Osteocyte (in vitro differentiated cells): ENCODE results near the gene NCSTN. TPM values are rescaled to one million over a fixed set of nuclear protein-coding genes. Genes with fewer than 3 reads are reported as not detected.

Source experiments
- DNase-seq: peaks from one replicate; pipeline ENCODE4 v3.0.0; 2021; ENCODE audit warnings: mixed read lengths; ENCODE audit not compliant: unreplicated experiment; ENCODE audit errors: extremely low spot score
- H3K27ac Mint-ChIP-seq: one replicate; pipeline ENCODE4 v1.8.0; 2021; ENCODE audit warnings: mild to moderate bottlenecking, mixed read lengths; ENCODE audit not compliant: unreplicated experiment
- H3K27me3 Mint-ChIP-seq: one replicate; pipeline ENCODE4 v1.8.0; 2021; ENCODE audit warnings: mixed read lengths; ENCODE audit not compliant: unreplicated experiment
- H3K36me3 Mint-ChIP-seq: one replicate; pipeline ENCODE4 v1.8.0; 2021; ENCODE audit warnings: mixed read lengths; ENCODE audit not compliant: unreplicated experiment
- H3K4me1 Mint-ChIP-seq: one replicate; pipeline ENCODE4 v1.8.0; 2021; ENCODE audit warnings: mixed read lengths; ENCODE audit not compliant: unreplicated experiment
- H3K4me3 Mint-ChIP-seq: one replicate; pipeline ENCODE4 v1.8.0; 2021; ENCODE audit warnings: mild to moderate bottlenecking, moderate library complexity, mixed read lengths; ENCODE audit not compliant: unreplicated experiment
- H3K9me3 Mint-ChIP-seq: one replicate; pipeline ENCODE4 v1.8.0; 2021; ENCODE audit warnings: mixed read lengths; ENCODE audit not compliant: unreplicated experiment
- CTCF ChIP-seq: fragments of 200-600 bp; sonication (generic); IDR thresholded peaks from 2 replicates; pipeline ENCODE4 v1.5.0; 2021; ENCODE audit warnings: antibody characterized with exemption, mild to moderate bottlenecking, moderate library complexity
- total RNA-seq: library from RNA; stranded (reverse); gene quantifications from 2 replicates; pipeline ENCODE4 v1.2.1, GENCODE V29; 2021

The NCSTN gene
- total RNA-seq, 1 donor from 2014 or later = 132 TPM

DNA sequence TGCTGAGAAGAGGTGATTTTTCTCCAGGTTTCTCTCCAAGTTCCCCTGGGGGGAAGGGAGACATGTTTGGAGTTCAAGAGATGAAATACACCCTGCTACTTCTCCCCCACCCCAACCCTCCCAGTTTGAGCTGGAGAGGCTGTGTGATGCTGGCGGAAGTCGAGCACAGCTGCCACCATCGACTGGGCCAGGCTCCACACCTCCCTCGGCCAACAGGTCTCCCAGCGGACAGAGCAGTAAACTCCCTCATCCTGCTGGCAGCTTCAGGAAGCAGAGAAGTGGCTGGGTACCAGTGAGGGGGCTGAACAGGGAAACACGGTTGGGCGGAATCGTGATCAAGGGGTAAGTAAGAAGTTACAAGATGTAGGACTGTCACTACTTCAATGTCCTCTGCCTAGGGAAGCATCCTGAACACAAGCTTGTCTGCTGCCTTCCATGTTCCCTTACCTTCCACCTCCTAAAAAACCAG lies 17.1 kb downstream of the NCSTN start:
- H3K27me3 Mint-ChIP-seq = no peaks in the 10 kb centered on the region
- H3K9me3 Mint-ChIP-seq = no peaks in the 10 kb centered on the region
- H3K4me1 Mint-ChIP-seq = peaks cover 9% of the 10 kb centered on the region
- H3K27ac Mint-ChIP-seq = no peak overlapping the region
- H3K4me3 Mint-ChIP-seq = no peak overlapping the region
- peaks cover 38% of the 10 kb centered on the region for H3K36me3 Mint-ChIP-seq
- peak; percentile 54 for DNase-seq
- no peak for TF ChIP-seq CTCF

GRCh38 chr1:160361199-160361598 lies 18.0 kb downstream of the NCSTN start:
- Mint-ChIP-seq H3K27ac (no peak overlapping the region), H3K9me3 (no peaks in the 10 kb centered on the region)
- no peak for TF ChIP-seq CTCF

DNA sequence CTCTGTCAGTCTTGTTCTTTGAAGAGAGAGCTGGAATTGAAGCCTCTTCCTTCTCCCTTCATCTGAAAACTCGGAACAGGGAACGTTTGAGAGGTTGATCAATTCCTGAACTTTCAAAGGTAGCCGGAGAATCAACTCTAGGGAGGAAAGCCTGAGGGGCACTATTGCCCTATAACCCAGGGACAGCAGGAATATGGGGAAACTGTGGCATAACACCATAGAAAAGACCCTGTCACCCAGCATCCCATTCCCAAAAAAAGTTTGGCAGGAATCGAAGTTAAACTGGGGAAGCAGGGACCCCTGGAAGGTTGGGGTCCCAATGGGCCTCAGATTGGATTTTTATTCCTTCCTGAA lies 18.6 kb downstream of the NCSTN start:
- no peaks in the 10 kb centered on the region for H3K9me3 Mint-ChIP-seq
- peaks cover 26% of the 10 kb centered on the region for H3K36me3 Mint-ChIP-seq
- DNase-seq = no peak
- H3K4me3 Mint-ChIP-seq = no peak overlapping the region
- H3K4me1 Mint-ChIP-seq = peaks cover 9% of the 10 kb centered on the region
- TF ChIP-seq CTCF = no peak
- H3K27me3 Mint-ChIP-seq = no peaks in the 10 kb centered on the region
- no peak overlapping the region for H3K27ac Mint-ChIP-seq

More at GRCh38 chr1:160361199-160361598, 18.0 kb downstream of the NCSTN start:
- Mint-ChIP-seq H3K4me1 (peaks cover 9% of the 10 kb centered on the region), H3K36me3 (peaks cover 31% of the 10 kb centered on the region), H3K27me3 (no peaks in the 10 kb centered on the region), H3K4me3 (no peak overlapping the region)
- DNase-seq = peak; percentile 60

GRCh38 chr1:160362168-160362957 lies 19.2 kb downstream of the NCSTN start:
- Mint-ChIP-seq H3K4me3 (no peak overlapping the region), H3K27ac (peak overlapping the region; percentile 39), H3K27me3 (no peaks in the 10 kb centered on the region), H3K36me3 (peaks cover 21% of the 10 kb centered on the region), H3K9me3 (no peaks in the 10 kb centered on the region), H3K4me1 (peaks cover 9% of the 10 kb centered on the region)
- DNase-seq = peak; percentile 56
- no peak for TF ChIP-seq CTCF

DNA sequence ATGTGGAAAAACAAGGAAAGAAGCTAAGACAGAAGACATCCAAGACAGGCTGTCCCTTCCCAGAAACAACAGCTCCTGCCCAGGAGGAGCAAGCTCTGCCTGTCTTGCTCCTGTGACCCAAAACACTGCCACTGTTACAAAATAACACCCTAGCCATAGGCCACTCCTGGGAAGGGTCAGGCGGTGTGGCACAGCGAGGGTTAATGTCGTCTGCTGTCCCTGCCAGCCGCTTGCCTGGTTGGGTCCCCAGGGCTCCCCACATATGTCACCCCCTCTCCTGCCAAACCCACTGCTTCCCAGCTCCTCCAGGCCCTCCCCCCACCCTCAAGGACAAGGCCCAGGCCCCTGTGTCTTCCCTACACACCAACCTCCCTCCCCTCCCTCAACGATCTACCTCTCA lies 19.8 kb downstream of the NCSTN start:
- peaks cover 18% of the 10 kb centered on the region for H3K36me3 Mint-ChIP-seq
- peaks cover 9% of the 10 kb centered on the region for H3K4me1 Mint-ChIP-seq
- H3K27me3 Mint-ChIP-seq = peaks cover 4% of the 10 kb centered on the region
- peak overlapping the region; percentile 19 for H3K27ac Mint-ChIP-seq
- peak; percentile 64 for DNase-seq
- no peak overlapping the region for H3K4me3 Mint-ChIP-seq
- no peak for TF ChIP-seq CTCF
- H3K9me3 Mint-ChIP-seq = no peaks in the 10 kb centered on the region
